ENCODE results near the gene IGLL5.
"Not testable (repeated sequence)": the region's sequence is repeated elsewhere in the genome, so short reads cannot be mapped to it uniquely, and the experiment has no call there.

IGLL5 gene

DNA sequence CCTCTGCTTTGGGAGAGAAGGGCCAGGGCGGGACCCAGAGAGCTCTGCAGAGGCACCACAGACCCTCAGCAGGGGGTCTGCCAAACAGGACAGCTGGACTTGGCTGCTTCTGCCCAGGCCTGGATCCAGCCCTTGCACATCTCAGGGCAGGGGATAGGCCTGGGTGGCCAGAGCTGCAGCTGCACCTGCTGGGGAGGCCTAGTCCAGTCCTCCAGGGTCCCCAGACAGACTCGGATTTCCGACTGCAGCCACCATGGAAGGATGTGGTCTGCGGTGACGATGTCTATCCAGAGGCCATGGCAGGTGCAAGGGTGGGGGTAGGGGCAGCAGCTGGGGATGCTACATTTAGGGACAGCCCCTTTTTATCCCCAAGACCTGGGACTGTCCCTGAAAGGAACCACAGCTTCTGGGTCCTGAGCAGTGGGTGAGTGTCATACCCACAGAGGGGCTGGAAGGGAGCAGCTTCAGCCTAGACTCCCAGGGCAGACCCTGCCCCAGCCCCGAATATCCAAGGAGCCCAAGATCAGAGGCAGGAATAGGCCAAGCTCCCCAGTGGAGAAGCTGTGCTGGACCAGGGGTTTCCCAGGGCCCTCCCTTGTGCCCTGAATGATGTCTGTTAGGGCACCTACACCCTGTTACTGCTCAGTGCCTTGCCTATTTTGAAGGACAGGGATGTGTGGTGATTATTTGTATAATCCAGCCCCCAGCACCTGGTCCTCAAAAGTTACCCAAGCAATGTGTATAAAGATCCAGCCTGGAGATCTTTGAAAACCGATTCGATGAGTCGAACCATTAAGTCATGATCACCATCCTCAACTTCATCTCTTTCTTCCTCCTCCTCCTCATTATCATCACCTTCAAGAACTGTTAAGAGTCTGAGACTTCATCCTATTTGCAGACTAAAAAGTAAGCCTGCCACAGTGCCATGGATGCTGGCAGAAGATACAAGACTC lies 2.5 kb upstream of the IGLL5 start:
- no peak for DNase-seq

DNA sequence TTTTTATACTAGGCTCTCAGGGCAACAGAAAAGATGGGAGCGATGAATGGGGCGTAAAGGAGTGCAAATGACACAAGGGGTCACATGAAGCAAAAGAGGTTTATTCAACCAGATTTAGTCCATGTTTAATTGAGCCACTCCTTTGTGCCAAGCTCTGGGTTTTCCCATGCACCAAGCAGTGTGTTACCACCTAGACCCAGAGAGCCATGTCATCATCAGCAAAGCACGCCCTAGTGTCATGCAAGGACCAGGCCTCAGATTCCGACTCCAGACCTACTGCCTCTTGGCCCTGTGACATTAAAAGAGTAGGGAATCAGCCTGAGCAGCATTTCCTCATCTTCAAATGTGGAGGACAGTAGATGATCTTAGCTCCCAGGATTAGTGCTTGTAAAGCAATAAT lies 1.1 kb upstream of the IGLL5 start:
- no peak for DNase-seq

DNA sequence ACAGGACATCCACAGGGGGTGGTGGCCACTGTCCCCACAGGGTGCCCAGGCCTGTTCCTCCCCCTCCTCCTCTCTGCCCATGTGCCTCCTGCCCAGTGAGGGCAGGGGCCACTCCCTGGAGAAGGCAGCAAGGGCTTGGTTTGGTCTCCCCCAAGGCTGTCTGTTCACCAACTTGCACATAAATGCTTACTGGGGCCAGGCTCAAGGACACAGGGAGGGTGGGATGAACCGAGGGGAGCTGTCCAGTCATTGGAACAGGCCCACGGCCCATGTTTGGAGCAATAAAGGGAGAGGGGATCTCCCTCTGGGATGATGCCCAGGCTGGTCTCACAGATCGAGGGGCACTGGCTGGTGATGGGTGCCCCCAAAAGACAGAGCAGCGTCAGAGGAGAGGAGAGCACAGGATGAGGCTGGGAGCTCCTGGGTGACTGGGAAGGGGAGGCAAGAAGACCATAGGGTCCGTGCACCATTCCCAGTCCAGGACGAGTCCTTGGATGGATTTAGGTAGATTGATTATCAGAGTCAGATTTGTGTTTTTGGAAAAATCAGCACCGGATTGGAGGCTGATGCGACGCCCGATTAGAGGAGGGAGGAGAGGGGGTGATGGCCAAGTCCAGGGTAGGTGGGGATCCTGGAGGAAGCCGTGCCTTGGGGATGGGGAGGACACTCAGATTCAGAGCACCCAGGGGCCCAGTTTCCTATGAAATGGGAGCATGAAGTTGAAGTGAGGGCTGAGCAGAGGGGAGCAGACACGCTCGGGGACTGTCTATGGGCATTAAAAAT lies 1.1 kb downstream of the IGLL5 start:
- DNase-seq: no peak

DNA sequence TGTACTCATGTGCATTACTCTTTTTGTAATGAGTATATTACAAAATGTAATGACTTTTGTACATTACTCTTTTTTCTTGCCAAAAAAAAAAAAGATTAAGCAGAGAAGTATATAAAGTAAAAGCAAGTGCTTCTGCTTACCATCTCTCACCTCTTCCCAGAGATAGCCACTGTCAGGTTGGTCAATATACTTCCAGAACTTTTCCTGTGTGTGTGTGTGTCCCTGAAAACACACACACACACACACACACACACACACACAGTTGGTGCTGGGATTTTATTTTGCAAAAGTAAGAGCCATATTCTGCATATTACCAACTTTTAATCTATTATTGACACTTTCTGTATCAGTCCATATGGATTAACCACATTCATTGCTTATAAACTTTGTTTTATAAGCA lies 2.5 kb downstream of the IGLL5 start:
- DNase-seq: no peak

DNA sequence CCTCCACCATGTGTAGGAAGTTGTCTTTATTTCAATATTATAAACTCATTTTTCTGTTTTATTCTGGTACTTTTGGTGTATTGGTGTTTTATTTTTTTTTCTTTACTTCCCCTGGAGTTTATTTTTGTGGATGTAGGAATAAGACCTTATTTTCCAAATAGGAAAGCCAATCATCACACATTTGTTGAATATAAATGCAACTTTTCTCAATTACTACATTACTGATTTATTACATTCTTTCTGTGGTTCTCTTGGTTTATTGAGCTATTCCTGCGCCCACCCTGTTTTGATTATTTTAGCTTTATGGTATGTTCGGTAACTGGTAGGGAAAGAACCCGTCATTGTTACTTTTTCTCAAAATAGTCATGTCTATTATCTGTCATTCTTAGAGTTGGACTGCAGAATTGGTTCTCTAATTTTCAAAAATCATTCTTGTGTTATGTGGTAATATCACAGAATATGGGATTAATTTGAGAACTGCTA lies 3.6 kb downstream of the IGLL5 start:
- no peak for DNase-seq

DNA sequence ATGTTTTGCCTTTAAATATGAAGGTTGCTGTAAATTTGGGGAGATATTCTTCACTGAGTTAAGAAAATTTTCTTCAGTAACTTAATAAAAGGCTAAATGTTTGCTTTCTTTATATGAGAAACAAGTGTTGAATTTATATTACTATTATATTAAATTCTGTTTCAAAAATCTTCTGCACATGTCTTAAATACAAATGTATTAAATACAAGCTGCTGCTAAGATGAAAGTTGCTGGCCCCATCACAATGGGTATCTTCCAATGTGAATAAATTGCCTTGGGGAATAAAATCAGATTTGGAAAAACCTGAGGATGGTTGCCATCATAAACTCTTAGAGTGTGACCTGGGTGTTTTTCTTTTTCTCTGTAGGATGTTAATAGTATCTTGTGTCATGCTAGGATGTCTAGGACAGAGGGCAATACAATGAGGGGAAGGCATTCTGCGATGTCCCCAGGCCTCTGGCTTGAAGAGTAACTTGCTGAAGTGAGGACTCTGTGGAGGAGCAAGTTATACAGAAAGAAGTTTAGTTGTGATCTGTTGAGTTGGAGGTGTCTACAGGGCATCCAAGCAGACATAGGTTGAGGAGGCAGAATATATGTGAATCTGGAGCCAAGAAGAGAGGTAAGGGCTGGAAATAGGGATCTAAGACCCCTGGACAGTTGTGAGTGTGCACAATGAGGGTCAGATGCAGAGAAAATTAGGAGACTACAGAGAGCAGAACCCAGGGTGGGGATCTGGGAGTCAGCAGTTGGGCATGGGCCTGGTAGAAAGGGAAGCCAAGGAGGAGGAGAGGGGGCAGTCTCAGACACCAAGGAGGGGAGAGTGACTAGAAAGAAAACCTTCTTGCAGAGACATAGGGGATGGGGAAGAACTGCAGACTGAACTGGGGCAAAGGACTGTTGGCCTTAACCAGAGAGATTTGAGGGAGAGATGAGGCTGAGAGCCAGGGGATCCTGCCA lies 4.8 kb downstream of the IGLL5 start:
- DNase-seq: no peak

DNA sequence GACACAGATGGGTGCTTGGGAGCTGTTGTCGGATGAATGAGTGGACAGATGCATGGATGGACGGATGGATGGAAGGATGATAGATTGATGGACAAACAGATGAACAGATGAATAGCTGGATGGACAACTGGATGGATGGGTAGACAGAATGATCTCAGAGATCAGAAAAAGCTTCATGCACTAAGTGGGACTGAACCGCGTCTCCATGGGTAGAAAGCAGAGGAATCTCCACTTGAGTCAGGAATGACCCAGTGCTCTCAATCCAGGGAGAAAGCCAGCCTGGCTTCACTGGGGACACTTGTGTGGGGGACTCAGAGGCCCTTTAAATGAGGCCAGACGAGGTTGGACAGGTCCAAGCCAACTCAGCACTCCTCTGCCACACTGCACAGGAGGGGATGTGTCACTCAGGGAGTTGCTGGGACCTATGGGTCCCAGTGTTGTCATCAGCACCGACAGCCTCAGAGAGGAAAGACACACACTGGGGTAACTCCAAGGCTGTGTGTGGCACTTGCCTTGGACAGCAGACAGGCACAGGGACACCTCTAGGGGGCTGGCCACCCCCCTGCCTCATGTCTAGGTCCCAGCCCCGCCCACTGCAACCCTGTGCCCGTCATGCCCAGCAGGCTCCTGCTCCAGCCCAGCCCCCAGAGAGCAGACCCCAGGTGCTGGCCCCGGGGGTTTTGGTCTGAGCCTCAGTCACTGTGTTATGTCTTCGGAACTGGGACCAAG lies 5.6 kb downstream of the IGLL5 start:
- no peak for DNase-seq

DNA sequence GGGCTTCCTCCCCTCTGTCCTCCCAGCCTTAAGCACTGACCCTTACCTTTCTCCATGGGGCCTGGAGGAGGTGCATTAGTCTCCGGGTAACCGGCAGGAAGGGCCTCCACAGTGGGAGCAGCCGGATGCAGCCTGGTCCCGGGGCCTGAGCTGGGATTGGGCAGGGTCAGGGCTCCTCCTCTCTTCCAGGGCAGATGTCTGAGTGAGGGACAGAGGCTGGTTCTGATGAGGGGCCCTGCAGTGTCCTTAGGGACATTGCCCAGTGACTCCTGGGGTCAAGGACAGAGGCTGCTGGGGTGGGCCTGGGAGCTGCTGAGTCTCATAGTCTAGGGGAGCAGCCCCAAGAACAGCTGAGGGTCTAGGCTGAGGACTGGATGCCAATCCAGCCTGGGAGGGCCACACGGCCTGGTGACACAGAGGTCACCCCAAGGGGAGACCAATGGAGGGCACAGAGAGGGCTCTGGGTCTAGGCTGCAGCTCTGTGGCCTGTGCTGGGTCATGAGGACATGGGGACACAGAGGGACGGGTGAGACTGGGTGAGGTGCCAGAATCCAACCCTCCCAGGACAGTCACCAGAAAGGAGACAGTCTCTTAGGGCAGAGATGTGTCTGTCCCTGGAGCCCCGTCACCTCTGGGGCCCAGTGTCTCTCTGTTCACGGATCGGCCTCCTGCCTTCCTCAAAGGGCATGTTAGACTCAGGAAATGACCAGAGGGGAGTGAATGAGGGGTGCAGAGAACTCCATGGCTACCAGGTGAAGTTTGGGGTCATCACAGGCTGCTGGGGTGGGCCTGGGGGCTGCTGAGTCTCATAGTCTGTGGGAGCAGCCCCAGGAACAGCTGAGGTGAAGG lies 6.5 kb downstream of the IGLL5 start:
- DNase-seq: no peak

DNA sequence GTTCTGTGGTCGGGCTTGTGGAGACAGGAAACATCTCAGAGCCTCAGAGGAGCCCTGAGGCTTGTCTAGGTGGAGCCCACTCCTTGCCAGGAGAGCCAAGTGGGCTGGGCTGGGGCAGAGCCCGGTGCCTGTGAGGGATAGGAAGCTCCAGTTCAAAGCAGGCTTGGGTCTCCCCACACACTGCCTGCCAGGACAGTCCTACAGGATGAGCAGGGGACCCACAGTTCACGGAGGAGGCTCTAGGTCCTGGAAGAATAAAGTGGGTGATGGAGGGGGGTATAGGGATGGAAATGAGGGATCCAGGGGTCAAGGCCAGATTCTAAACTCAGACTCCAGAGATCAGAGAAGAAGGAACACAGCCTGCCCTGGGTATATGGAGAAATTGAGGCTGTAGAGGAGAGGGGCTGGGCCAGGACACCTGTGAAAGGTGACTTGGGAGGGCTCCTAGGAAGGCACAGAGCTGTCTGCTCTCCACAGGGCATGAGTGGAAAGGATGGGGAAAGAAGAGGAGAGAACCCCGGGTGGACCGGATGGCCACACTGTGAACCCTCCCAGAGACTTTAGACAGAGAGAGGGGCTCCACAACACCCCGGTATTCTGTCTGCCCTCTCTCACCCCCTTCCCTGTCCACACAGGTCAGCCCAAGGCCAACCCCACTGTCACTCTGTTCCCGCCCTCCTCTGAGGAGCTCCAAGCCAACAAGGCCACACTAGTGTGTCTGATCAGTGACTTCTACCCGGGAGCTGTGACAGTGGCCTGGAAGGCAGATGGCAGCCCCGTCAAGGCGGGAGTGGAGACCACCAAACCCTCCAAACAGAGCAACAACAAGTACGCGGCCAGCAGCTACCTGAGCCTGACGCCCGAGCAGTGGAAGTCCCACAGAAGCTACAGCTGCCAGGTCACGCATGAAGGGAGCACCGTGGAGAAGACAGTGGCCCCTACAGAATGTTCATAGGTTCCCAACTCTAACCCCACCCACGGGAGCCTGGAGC lies 7.4 kb downstream of the IGLL5 start:
- DNase-seq: no peak

DNA sequence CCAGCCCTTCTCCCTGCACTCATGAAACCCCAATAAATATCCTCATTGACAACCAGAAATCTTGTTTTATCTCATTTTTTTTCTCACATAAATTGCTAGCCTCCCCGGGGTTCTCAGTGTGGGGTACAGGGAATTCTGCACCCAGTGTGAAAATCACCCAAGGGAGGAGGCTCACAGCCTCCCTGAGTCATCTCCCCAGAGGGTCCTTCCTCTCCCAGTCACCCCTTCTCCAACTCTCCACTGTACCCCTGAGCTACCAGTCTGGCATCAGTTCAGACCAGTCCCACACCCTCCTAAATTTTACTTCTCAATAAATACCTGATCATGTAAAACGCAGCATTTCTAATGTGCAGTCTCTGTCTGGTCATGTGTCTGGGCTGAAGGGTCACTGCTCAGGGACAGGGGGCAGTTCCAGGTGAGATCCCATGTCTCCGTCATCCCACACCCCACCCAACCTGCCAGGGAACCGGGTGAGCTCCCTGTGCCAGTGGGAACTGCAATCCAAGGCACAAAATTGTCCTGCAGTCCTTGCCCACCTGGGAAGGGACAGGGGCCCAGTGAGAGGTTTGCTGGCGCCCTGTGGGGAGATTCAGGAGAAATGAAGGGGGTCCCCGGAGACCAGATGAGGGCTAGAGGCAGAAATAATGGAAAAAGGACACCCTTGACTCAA lies 8.3 kb downstream of the IGLL5 start:
- no peak for DNase-seq

DNA sequence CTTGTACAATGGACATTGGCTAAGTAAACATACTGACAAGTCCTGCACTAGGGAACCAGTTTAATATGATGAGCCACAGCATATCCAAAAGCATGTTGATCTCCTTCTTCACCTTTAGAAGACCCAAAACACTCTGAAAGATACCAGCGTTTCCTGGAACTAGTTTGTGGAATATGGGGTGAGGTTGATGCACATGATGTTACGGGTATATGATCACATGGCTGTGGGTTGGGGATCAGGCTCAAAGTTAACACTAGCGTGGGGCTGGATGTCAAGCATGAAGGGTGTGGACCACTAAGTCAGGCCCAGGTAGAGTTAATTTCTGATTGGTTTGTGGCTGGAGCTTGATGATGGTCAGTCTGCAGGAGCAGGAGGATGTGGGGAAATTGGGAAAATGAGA lies 9.0 kb downstream of the IGLL5 start:
- DNase-seq: no peak

DNA sequence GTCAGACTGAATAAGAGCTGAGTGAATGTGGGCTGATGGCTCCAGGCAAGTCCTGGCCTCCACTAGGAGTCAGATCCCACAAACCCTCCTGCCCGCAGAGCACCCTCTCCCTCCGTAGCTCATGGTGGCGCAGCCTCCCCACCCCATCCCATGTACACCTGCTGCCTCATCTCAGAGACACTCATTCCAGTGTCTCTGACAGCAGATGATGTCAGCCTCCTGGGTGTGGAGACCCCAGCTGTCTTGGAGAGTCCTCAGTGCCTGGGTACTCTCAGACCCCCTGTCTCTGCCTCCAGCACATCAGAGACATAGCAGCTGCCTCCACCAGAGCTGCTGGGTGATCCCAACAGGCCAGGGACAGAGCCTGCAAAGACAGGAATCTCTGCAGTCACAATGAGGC lies 9.5 kb downstream of the IGLL5 start:
- no peak for DNase-seq

DNA sequence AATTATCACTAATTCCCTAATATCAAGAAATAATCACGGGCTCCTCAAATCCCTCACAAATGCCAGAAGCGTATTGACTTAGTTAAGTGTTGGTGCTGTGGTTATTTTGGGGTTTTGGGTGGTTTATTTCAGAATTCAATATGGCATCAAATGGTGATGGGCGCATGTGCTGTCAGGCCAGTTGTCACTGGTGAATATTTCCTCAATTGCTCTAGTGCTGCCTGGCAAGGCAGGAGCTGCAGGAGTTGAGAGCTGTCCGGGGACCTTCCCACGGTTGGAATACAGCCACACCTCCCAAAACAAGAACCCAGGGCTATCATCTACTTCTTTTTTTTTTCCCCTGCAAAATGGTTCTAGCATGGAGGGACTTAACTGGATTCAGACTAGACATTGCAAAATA lies 10.3 kb downstream of the IGLL5 start:
- DNase-seq: no peak

DNA sequence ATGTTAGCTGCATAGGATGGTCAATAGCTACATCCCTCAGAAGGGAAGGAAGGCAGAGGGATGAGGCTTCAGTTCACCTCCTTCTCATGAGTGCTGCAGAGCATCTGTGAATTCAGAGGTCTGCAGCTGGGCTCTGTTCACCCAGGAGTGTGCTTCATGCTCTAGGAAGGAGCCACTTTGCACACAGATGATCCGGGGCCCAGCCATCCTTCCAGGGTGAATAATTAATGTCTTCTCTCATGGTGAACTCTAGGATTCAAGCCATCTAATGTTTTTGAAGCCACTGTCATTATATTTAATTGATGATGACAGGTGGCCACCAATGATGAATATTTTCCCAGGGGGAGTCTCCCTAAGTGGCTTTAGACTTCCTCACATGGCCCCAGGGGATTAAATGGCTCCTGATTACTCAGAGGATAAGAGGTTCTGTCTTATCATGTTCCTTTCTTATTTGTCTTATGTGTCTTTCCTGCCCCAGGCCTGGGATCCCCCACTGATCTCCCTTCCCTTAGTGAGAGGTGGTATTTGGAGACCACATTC lies 10.9 kb downstream of the IGLL5 start:
- not testable (repeated sequence) for DNase-seq

DNA sequence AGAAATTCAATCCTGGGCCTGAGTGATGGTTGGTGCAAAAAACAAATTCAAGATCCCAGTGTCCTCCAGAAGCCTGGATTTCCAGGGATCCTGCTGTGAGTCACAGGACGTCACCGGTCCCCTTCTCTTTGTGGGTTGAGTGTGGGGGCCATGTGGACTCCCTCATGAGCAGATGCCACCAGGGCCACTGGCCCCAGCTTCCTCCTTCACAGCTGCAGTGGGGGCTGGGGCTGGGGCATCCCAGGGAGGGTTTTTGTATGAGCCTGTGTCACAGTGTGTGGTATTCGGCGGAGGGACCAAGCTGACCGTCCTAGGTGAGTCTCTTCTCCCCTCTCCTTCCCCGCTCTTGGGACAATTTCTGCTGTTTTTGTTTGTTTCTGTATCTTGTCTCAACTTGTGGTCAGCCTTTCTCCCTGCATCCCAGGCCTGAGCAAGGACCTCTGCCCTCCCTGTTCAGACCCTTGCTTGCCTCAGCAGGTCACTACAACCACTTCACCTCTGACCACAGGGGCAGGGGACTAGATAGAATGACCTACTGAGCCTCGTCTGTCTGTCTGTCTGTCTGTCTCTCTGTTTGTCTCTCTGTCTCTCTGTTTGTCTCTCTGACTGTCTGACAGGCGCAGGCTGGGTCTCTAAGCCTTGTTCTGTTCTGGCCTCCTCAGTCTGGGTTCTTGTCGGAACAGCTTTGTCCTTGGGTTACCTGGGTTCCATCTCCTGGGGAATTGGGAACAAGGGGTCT lies 11.9 kb downstream of the IGLL5 start:
- not testable (repeated sequence) for DNase-seq

DNA sequence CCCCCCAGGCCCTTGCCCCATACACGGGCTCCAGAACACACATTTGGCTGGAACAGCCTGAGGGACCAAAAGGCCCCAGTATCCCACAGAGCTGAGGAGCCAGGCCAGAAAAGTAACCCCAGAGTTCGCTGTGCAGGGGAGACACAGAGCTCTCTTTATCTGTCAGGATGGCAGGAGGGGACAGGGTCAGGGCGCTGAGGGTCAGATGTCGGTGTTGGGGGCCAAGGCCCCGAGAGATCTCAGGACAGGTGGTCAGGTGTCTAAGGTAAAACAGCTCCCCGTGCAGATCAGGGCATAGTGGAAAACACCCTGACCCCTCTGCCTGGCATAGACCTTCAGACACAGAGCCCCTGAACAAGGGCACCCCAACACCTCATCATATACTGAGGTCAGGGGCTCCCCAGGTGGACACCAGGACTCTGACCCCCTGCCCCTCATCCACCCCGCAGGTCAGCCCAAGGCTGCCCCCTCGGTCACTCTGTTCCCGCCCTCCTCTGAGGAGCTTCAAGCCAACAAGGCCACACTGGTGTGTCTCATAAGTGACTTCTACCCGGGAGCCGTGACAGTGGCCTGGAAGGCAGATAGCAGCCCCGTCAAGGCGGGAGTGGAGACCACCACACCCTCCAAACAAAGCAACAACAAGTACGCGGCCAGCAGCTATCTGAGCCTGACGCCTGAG lies 13.1 kb downstream of the IGLL5 start:
- not testable (repeated sequence) for DNase-seq

DNA sequence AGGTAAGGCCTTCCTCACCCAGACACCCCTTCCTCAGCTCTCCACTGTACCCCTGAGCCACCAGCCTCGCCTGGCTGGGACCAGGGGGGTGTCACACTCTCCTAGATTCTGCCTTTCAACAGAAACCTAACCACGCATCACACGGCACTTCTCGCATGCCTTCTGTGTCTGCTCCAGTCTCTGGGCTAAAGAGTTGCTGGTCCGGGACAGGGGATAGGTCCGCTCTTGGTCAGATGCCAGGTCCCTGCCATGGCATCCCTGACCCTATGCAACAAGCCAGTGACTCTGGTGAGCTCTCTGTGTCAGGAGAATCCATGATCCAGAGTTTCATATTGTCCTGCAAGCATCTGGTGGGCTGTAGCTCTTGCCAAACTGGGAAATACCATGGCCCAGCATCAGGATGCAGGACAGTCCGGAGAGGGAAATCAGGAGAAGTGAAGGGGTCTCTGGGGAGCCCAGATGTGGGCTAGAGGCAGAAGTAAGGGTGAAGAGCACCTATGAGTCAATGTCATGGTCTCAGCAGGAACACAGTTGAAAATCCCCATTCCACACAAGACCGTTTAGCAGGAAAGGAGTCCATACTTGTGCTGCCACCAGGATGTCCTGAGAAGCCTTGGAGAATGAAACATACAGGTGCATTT lies 14.1 kb downstream of the IGLL5 start:
- no peak for DNase-seq
